Sigmoid colon (tissue), 4 donors: ENCODE measurements around the gene CNTNAP5.

Experiments used
- EP300 ChIP-seq, 4 donors: sonication (generic); formaldehyde crosslinking; IDR thresholded peaks; one replicate each; pipeline ENCODE4 v1.6.1; 2017; ENCODE audit warnings: antibody characterized with exemption in 4 of 4
- POLR2A ChIP-seq, 2 donors: fragments of 450-650 bp; IDR thresholded peaks; one replicate each; pipeline ENCODE4 v1.6.1; 2016; ENCODE audit warnings: antibody characterized with exemption in 2 of 2, mild to moderate bottlenecking in 2 of 2, moderate library complexity in 2 of 2
- POLR2AphosphoS5 ChIP-seq, 4 donors: sonication (generic); formaldehyde crosslinking; IDR thresholded peaks; one replicate each; pipeline ENCODE4 v1.6.1; 2017; ENCODE audit warnings: antibody characterized with exemption in 4 of 4
- TF ChIP-seq, protein P1 (sequence below), 4 experiments: fragments of 450-650 bp in 3 of 4; fragments of 200-600 bp in 1 of 4; IDR thresholded peaks; one replicate each; pipeline ENCODE4 v1.5.1; 2016 to 2019; ENCODE audit warnings: antibody characterized with exemption in 4 of 4, mild to moderate bottlenecking in 3 of 4, moderate library complexity in 2 of 4

DNA sequence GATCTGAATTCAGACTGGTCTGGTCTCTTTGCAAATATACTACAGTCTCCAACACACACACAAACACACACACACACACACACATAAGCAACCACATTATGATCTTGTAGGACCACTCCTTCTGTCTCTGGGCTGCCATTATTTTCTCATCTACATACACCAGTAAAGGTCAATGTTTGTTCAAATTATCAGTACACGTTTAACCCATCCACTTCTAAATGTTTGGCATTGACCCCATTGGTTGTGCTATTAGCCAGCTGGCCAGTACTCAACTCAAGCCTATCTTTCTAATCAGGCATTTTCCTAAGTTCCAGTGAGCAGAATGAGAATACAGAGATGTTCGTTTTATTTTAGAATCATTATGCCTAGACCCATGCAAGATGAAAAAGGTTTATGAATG is 186.4 kb downstream of the CNTNAP5 start:
- TF ChIP-seq, protein P1, sequence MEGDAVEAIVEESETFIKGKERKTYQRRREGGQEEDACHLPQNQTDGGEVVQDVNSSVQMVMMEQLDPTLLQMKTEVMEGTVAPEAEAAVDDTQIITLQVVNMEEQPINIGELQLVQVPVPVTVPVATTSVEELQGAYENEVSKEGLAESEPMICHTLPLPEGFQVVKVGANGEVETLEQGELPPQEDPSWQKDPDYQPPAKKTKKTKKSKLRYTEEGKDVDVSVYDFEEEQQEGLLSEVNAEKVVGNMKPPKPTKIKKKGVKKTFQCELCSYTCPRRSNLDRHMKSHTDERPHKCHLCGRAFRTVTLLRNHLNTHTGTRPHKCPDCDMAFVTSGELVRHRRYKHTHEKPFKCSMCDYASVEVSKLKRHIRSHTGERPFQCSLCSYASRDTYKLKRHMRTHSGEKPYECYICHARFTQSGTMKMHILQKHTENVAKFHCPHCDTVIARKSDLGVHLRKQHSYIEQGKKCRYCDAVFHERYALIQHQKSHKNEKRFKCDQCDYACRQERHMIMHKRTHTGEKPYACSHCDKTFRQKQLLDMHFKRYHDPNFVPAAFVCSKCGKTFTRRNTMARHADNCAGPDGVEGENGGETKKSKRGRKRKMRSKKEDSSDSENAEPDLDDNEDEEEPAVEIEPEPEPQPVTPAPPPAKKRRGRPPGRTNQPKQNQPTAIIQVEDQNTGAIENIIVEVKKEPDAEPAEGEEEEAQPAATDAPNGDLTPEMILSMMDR (IDR thresholded peaks at IDR 0.05), result no peak
- TF ChIP-seq POLR2AphosphoS5 (IDR thresholded peaks at IDR 0.05), result no peak
- TF ChIP-seq POLR2A (IDR thresholded peaks at IDR 0.05), result no peak
- TF ChIP-seq EP300 (IDR thresholded peaks at IDR 0.05), result no peak
